Activated CD4-positive, alpha-beta T cell treated with anti-CD3 and anti-CD28 coated beads, Interleukin-2, amount 10 ng/mL, durations not matched to agents 7 days and 5 days (primary cell): ENCODE data around the gene TMEM203. TPM values are rescaled to one million over a fixed set of nuclear protein-coding genes. Genes with fewer than 3 reads are reported as not detected.

Experiments
- CTCF ChIA-PET: fragments of 350-600 bp; sonication (Branson Sonifier 250); formaldehyde crosslinking; loops from one replicate; lab custom pipeline; 2021; ENCODE audit warnings: antibody characterized with exemption; lab: Charles Lee
- POLR2A ChIA-PET: fragments of 350-600 bp; sonication (Branson Sonifier 250); formaldehyde crosslinking; loops from one replicate; lab custom pipeline; 2021; ENCODE audit warnings: antibody characterized with exemption; lab: Charles Lee
- DNase-seq: peaks from one replicate; pipeline ENCODE4 v3.0.0-alpha.2; 2020
- H3K27ac Mint-ChIP-seq: one replicate; pipeline ENCODE4 v1.8.0; 2021; ENCODE audit warnings: mild to moderate bottlenecking, moderate library complexity, mixed read lengths
- H3K27me3 Mint-ChIP-seq: one replicate; pipeline ENCODE4 v1.8.0; 2021; ENCODE audit warnings: mixed read lengths
- H3K36me3 Mint-ChIP-seq: one replicate; pipeline ENCODE4 v1.8.0; 2021; ENCODE audit warnings: low read depth, mixed read lengths
- H3K4me1 Mint-ChIP-seq: one replicate; pipeline ENCODE4 v1.8.0; 2021; ENCODE audit warnings: mixed read lengths
- H3K4me3 Mint-ChIP-seq: one replicate; pipeline ENCODE4 v1.8.0; 2021; ENCODE audit warnings: mild to moderate bottlenecking, moderate library complexity, mixed read lengths
- H3K9me3 Mint-ChIP-seq: one replicate; pipeline ENCODE4 v1.8.0; 2021; ENCODE audit warnings: mixed read lengths
- total RNA-seq, 2 experiments: library from RNA; stranded (reverse); gene quantifications; one replicate each; pipeline ENCODE4 v1.2.3, GENCODE V29; 2021

Gene TMEM203
- total RNA-seq, 2 experiments from 2014 or later, result 28.5 to 34.0 TPM

DNA sequence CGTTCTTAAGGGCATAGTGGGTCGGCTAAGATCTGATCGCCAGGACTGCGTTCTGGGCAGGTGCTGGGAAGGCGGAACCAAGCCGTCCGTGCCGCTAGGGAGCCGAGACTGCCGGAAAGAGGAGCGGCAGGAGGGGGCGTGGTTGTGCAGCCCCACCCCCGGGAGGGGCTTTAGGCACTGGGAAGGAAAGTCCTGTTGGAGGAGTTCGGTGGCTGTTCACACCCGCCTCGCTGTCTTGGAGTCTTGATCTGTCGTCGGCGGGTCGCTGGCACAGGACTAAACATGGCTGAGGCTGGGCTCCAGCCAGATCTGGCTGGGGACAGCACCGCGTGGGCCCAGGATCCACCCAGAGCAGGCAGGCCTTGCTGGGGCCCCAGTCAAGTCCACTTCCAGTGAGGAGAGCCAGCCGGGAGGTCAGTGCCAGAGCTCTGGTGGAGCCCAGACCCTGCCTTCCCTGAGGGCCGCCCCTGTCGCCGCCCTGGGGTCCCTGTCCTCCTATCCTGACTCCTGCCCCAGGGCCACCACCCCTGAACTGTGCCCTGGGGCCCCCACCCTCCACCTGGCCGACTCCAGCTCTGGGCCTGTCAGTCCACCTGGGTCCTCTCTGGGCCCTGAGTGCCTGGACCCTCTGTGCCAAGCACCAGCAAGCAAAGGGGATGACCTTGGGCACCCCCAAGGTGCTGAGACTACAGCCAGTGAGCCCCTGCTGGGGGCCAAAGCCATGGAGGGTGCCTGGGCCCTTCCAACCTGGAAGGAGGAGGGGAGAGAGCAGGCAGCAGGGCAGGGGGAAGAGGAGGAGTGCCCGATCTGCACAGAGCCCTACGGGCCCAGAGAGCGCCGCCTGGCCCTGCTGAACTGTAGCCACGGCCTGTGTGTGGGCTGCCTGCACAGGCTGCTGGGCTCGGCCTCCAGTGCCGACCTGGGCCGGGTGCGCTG lies 12.1 kb upstream of the TMEM203 start:
- POLR2A ChIA-PET, result no interaction called here
- Mint-ChIP-seq H3K4me3 (no peak overlapping the region), H3K9me3 (no peaks in the 10 kb centered on the region)

DNA sequence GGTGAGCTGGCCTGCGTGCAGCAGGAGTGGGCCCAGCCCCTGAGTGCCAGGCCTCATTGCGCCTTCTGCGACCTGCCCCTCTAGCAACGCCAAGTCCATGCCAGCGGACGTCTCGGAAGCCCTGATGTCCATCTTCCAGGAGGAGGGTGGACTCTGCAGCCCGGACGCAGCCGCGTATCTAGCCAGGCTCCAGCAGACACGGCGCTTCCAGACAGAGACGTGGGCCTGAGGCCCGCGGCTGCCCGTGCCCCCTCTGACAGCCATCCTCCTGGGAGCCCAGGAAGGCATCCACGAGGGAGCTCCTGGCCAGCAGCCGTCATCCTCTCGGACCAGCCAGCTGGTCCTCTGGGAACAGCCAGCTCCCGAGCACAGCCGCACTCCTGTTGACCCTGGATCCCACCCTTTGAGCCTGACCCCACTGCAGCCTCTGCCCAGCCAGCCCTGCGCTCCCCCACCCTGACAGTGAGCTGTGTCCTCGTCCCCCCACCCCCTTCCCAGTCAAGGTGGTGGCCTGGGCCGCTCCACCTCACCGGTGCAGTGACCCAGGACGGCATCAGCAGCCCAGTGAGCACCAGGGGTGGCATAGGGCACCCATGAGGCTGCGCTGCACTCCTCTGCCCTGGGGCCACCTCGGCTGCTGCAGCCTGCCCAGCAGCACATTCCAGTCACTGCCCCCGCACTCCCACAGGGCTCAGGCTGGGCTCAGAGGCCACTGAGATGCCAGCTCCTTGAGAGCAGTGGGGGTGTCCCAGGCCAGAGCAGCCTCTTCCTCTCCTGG lies 10.9 kb upstream of the TMEM203 start:
- no peak overlapping the region for H3K4me3 Mint-ChIP-seq
- no peak overlapping the region for H3K27ac Mint-ChIP-seq
- ChIA-PET CTCF (interaction anchor here (0.6 to 1.2 kb wide), 4 partner anchors 10 to 355 kb away, joined by 3 to 4 read pairs (median 4); partner anchors contain the start of genes NDOR1, RNF224 and TMEM203), POLR2A (no interaction called here)
- peaks cover 5% of the 10 kb centered on the region for H3K36me3 Mint-ChIP-seq
- H3K4me1 Mint-ChIP-seq, result peaks cover 2% of the 10 kb centered on the region
- H3K9me3 Mint-ChIP-seq, result no peaks in the 10 kb centered on the region
- H3K27me3 Mint-ChIP-seq, result no peaks in the 10 kb centered on the region
- DNase-seq, result no peak

More for the DNA sequence above, 12.1 kb upstream of the TMEM203 start:
- DNase-seq, result no peak
- H3K27ac Mint-ChIP-seq, result no peak overlapping the region
- H3K36me3 Mint-ChIP-seq, result peaks cover 5% of the 10 kb centered on the region
- peaks cover 2% of the 10 kb centered on the region for H3K4me1 Mint-ChIP-seq
- no peaks in the 10 kb centered on the region for H3K27me3 Mint-ChIP-seq
- CTCF ChIA-PET, result interaction anchor here (0.6 to 1.1 kb wide), 2 partner anchors 22 to 191 kb away, joined by 3 to 5 read pairs; no protein-coding TSS in a partner anchor

DNA sequence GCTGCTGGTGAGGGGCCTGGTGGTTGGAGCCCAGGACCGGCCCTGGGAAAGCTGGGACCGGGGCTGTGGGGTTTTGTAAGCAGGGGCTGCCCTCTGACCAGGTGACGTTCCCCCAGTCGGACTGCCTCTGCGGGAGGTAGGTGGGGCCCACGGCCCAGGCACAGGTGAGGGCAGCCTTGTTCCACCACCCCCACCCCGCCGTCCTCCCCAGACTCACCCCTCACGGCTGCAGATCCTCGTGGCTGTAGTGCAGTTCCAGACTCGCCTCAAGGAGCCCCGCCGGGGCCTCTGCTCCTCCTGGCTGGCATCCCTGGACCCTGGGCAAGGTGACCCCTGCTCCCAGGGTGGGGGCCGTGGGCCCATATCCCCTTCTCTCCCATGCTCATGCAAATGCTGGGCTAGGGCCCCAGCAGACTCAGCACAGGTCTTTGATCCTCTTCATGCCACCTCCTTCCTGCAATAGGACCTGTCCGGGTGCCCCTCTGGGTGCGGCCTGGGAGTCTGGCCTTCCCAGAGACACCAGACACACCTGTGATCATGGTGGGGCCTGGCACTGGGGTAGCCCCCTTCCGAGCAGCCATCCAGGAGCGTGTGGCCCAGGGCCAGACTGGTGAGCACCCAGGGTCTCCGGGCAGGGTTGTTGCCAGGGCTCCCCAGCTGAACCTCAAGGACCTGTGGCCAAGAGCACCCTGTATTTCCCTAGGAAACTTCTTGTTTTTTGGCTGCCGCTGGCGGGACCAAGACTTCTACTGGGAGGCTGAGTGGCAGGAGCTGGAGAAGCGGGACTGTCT lies 9.9 kb upstream of the TMEM203 start:
- ChIA-PET CTCF (interaction anchor here (0.9 to 1.4 kb wide), 3 partner anchors 9 to 23 kb away, joined by 3 to 4 read pairs (median 3); partner anchors contain the start of genes NDOR1, RNF224 and TMEM203), POLR2A (no interaction called here)
- H3K27me3 Mint-ChIP-seq, result no peaks in the 10 kb centered on the region
- DNase-seq, result no peak
- H3K4me3 Mint-ChIP-seq, result no peak overlapping the region
- no peaks in the 10 kb centered on the region for H3K9me3 Mint-ChIP-seq
- H3K36me3 Mint-ChIP-seq, result peaks cover 5% of the 10 kb centered on the region
- H3K27ac Mint-ChIP-seq, result no peak overlapping the region
- no peaks in the 10 kb centered on the region for H3K4me1 Mint-ChIP-seq

DNA sequence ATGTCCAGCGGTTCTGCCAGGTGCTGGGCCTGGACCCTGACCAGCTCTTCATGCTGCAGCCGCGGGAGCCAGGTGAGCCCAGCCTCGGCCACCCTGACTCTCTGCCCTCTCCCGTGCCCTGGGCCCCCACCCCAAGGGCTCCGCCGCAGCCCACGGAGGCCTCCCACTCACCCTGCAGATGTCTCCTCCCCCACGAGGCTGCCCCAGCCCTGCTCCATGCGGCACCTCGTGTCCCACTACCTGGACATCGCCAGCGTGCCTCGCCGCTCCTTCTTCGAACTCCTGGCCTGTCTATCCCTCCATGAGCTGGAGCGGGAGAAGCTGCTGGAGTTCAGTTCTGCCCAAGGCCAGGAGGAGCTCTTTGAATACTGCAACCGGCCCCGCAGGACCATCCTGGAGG lies 9.2 kb upstream of the TMEM203 start:
- DNase-seq, result no peak
- CTCF ChIA-PET, result interaction anchor here (1.0 to 1.4 kb wide), 2 partner anchors 22 kb away, joined by 3 read pairs; no protein-coding TSS in a partner anchor
- POLR2A ChIA-PET, result no interaction called here
- Mint-ChIP-seq H3K36me3 (peaks cover 5% of the 10 kb centered on the region), H3K27ac (no peak overlapping the region), H3K4me1 (no peaks in the 10 kb centered on the region), H3K27me3 (no peaks in the 10 kb centered on the region), H3K4me3 (no peak overlapping the region), H3K9me3 (no peaks in the 10 kb centered on the region)

DNA sequence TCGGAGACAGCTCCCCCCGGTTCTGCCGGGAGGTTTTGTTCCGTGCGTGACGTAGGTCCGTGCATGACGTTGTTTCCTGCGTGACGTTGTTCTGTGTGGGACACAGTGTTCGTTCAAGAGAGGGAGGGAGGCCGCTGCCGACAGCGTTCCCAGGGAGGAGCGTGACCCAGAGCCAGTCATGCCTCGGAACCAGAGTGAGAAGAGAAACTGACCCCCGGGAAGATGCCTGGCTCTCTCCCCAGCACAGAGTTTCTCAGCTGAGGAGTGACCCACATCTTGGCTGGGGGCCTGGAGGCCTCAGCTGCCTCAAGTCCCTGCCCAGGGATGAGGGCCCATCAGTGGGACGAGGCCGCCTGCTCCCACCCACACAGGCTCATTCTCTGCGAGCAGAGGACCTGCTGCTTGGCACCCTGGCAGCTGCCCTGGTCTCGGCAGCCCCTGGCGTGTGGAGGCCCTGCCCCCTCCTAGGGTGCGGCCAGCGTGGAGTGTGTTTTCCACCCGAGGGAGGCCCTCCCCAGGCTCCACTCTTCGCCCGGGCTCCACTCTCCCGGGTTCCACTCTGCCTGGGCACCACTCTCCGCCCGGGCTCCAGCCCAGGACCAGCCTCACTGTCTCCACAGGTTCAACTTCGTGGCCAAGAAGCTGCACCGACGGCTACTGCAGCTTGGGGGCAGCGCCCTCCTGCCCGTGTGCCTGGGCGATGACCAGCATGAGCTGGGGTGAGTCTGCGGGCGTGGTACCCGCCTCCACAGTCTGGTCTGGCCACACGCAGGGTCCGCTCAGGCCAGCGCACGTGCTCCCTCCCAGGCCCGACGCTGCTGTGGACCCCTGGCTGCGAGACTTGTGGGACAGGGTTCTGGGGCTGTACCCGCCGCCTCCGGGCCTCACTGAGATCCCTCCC lies 8.0 kb upstream of the TMEM203 start:
- no peaks in the 10 kb centered on the region for H3K27me3 Mint-ChIP-seq
- H3K9me3 Mint-ChIP-seq, result no peaks in the 10 kb centered on the region
- no peak overlapping the region for H3K4me3 Mint-ChIP-seq
- H3K4me1 Mint-ChIP-seq, result peaks cover 2% of the 10 kb centered on the region
- CTCF ChIA-PET, result interaction anchor here (1.0 kb wide), 2 partner anchors 13 to 23 kb away, joined by 3 read pairs; partner anchors contain the start of gene TPRN
- DNase-seq, result no peak
- H3K27ac Mint-ChIP-seq, result no peak overlapping the region
- peaks cover 9% of the 10 kb centered on the region for H3K36me3 Mint-ChIP-seq
- POLR2A ChIA-PET, result no interaction called here

DNA sequence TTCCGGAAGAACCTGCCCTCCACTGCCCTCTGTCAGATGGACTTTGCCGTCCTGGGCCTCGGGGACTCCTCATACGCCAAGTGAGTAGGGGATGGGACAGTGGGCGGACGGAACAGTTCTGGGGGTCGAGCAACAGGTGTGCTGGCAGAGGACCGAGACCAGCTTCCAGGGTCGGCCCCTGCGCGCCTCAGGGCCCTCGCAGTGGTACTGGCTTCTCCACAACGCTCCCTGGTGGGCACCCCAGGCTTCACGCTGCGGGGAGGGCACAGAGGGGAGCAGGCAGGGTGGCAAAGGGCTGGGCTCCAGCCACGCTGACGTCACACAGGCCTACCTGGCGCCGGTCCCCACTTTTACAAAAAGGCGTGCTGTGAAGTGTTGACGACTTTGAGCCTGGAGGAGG lies 7.1 kb upstream of the TMEM203 start:
- DNase-seq, result no peak
- H3K27ac Mint-ChIP-seq, result no peak overlapping the region
- ChIA-PET POLR2A (no interaction called here), CTCF (interaction anchor here (0.6 kb wide), 1 partner anchor 93 kb away, joined by 3 read pairs; no protein-coding TSS in a partner anchor)
- H3K4me3 Mint-ChIP-seq, result no peak overlapping the region
- H3K27me3 Mint-ChIP-seq, result no peaks in the 10 kb centered on the region
- no peaks in the 10 kb centered on the region for H3K9me3 Mint-ChIP-seq
- peaks cover 10% of the 10 kb centered on the region for H3K36me3 Mint-ChIP-seq
- H3K4me1 Mint-ChIP-seq, result peaks cover 5% of the 10 kb centered on the region

DNA sequence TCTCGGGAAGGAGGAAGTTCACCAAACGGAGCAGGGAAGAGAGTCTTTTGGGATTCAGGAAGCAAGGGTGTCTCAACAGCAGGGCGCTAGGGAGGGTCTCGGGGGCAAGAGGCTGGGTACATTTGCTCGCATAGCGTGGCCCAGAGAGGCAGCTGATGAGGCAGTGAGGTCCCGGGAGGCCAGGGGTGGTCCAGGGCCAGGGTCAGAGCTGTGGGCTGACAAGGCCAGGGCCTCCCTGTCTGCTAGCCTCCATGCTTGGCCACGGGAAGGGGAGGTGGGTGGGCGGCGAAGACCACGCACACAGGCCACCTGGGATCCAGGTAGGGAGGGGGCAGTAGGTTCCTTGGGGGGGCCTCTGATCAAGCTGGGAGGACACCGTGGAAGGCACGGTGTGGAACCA lies 6.1 kb upstream of the TMEM203 start:
- Mint-ChIP-seq H3K9me3 (no peaks in the 10 kb centered on the region), H3K27me3 (no peaks in the 10 kb centered on the region), H3K27ac (no peak overlapping the region), H3K4me1 (peaks cover 15% of the 10 kb centered on the region), H3K4me3 (no peak overlapping the region), H3K36me3 (peaks cover 16% of the 10 kb centered on the region)
- no peak for DNase-seq
- ChIA-PET CTCF (no interaction called here), POLR2A (no interaction called here)

DNA sequence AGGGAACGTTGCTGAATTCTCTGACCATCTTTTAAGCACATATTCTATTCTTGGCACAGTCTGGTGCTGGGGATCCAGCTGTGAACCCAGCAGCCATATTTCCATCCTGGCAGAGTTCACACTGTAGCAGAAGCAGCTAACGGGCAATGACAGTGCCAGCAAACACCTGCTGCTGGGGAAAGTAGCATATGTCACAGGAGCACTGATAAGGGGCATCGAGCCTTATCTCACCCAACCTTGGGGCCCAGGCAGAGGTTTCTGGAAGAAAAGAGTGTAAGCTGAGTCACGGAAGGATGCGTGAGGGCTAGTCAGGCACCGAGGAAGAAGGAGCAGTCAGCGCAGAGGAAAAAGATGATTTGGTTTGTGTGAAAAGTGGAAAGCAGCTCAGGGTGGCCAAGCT lies 1.2 kb upstream of the TMEM203 start:
- DNase-seq, result no peak
- H3K27me3 Mint-ChIP-seq, result no peaks in the 10 kb centered on the region
- H3K27ac Mint-ChIP-seq, result peak overlapping the region; percentile 95
- H3K4me1 Mint-ChIP-seq, result peaks cover 40% of the 10 kb centered on the region
- peak overlapping the region; percentile 93 for H3K4me3 Mint-ChIP-seq
- no peaks in the 10 kb centered on the region for H3K9me3 Mint-ChIP-seq
- peaks cover 20% of the 10 kb centered on the region for H3K36me3 Mint-ChIP-seq
- ChIA-PET CTCF (interaction anchor here (0.6 to 2.2 kb wide), 8 partner anchors 9 to 160 kb away, joined by 3 to 5 read pairs (median 3); partner anchors contain the start of genes ANAPC2, NPDC1, RNF224 and SSNA1), POLR2A (no interaction called here)

DNA sequence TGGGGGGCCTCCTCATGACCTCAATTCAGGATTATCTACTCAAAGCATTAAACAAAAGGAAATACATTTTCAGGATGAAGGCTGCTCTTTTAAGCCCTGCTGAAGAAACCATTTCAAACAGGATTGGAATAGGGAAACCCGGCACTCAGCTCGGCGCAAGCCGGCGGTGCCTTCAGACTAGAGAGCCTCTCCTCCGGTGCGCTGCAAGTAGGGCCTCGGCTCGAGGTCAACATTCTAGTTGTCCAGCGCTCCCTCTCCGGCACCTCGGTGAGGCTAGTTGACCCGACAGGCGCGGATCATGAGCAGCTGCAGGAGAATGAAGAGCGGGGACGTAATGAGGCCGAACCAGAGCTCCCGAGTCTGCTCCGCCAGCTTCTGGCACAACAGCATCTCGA lies 720 bp downstream of the TMEM203 start:
- CTCF ChIA-PET, result interaction anchor here (1.2 to 2.0 kb wide), 5 partner anchors 9 to 170 kb away, joined by 3 to 6 read pairs (median 5); no protein-coding TSS in a partner anchor
- peaks cover 48% of the 10 kb centered on the region for H3K4me1 Mint-ChIP-seq
- DNase-seq, result no peak

DNA sequence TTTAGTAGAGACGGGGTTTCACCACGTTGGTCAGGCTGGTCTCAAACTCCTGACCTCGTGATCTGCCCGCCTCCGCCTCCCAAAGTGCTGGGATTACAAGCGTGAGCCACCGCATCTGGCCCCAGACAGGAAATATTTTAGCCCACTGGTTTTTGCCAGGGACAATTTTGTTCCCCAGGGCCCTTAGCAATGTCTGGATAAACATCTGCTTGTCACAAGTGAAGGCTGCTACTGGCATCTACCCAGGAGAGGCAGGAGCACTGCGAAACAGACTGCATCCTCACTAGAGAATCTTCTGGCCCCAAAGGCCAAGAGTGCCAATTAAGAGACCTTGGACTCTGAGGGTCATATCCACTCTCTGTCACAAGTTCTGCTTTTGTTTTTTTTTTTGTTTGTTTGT lies 2.5 kb downstream of the TMEM203 start:
- ChIA-PET CTCF (interaction anchor here (0.9 to 1.4 kb wide), 2 partner anchors 24 to 174 kb away, joined by 3 to 4 read pairs; partner anchors contain the start of gene RNF224), POLR2A (no interaction called here)
- no peaks in the 10 kb centered on the region for H3K27me3 Mint-ChIP-seq
- peaks cover 16% of the 10 kb centered on the region for H3K36me3 Mint-ChIP-seq
- no peak for DNase-seq
- H3K4me3 Mint-ChIP-seq, result no peak overlapping the region
- H3K9me3 Mint-ChIP-seq, result no peaks in the 10 kb centered on the region
- H3K27ac Mint-ChIP-seq, result peak overlapping the region; percentile 25
- peaks cover 47% of the 10 kb centered on the region for H3K4me1 Mint-ChIP-seq

More for the DNA sequence above, 720 bp downstream of the TMEM203 start:
- H3K27ac Mint-ChIP-seq, result peak overlapping the region; percentile 95
- H3K36me3 Mint-ChIP-seq, result peaks cover 20% of the 10 kb centered on the region
- no peaks in the 10 kb centered on the region for H3K9me3 Mint-ChIP-seq
- peak overlapping the region; percentile 93 for H3K4me3 Mint-ChIP-seq
- no peaks in the 10 kb centered on the region for H3K27me3 Mint-ChIP-seq
- POLR2A ChIA-PET, result interaction anchor here (1.2 kb wide), 1 partner anchor 16 kb away, joined by 4 read pairs; the partner anchor contains the start of genes ANAPC2 and SSNA1
